Activated T-cell treated with anti-CD3 and anti-CD28 coated beads, Interleukin-2, amount 50 U/mL, for 24 hours (primary cell): ENCODE data around the gene SMIM22.

Experiments
- DNase-seq: peaks from one replicate; pipeline ENCODE4 v3.0.0-alpha.2; 2020
- H3K27ac Mint-ChIP-seq: 2 replicates; pipeline ENCODE4 v1.8.0; 2020; ENCODE audit warnings: mild to moderate bottlenecking, mixed read lengths
- H3K27me3 Mint-ChIP-seq: 2 replicates; pipeline ENCODE4 v1.8.0; 2020; ENCODE audit warnings: mixed read lengths
- H3K36me3 Mint-ChIP-seq: 2 replicates; pipeline ENCODE4 v1.8.0; 2020; ENCODE audit warnings: low read depth, mixed read lengths
- H3K4me1 Mint-ChIP-seq: 2 replicates; pipeline ENCODE4 v1.8.0; 2020; ENCODE audit warnings: low read depth, mixed read lengths
- H3K4me3 Mint-ChIP-seq: 2 replicates; pipeline ENCODE4 v1.8.0; 2020; ENCODE audit warnings: mild to moderate bottlenecking, moderate library complexity, mixed read lengths
- H3K9me3 Mint-ChIP-seq: 2 replicates; pipeline ENCODE4 v1.8.0; 2020; ENCODE audit warnings: mixed read lengths

SMIM22 gene, protein sequence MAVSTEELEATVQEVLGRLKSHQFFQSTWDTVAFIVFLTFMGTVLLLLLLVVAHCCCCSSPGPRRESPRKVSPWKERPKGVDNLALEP

DNA sequence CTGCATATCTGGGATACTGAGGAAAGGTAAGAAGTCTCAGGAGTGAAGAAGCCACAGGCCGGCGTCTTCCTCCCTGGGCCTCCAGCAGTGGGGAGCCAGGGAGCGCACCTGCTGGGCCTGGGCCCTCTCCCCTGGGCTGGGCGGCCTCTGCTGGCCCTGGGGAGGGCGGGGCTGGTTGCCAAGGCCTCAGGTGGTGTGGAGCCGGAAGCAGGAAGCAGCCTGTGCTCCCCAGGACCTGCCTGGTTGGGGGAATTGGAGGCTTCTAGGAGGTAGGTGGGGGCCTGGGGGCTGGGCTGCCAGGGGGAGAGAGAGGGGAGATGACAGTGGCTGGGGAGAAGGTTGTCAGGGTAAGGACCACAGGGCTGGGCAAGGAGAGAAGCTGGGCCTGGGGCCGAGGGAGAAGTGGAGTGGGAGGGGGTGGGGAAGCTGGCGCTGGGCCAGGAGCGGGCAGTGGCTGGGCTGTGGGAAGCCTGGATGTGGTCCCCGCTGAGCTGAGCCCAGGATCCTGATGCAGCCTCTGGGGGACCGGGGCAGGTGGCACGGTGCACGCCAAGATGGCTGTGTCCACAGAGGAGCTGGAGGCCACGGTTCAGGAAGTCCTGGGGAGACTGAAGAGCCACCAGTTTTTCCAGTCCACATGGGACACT lies at the start of gene SMIM22:
SMIM22 (plus strand) TSS at position 189 of the 647 bp plus-strand sequence; CDS start at position 555, 366 bp downstream.
- Mint-ChIP-seq H3K36me3 (no peaks in the 10 kb centered on the region), H3K27me3 (no peaks in the 10 kb centered on the region), H3K4me3 (no peak within 1 kb of the TSS), H3K4me1 (no peaks in the 10 kb centered on the region), H3K27ac (no peak within 1 kb of the TSS), H3K9me3 (no peaks in the 10 kb centered on the region)
- no peak for DNase-seq

DNA sequence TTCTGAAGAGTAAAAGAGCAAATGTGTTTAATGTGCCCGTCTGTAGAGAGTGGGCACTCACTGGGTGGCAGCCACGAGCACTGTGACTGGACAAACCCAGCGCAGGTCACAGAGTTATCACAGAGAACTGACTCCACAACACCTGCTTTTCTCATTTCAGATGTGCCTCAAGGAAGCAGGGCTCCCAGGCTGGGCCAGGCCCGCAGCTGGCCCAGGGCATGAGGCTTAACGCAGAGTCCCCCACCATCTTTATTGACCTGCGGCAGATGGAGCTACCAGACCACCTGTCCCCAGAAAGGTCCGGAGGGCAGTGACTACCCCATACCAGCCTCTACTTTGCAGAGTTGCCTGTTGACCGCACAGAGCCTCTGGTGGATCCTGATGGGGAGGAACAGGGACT lies 49.0 kb upstream of the SMIM22 start:
- Mint-ChIP-seq H3K27me3 (no peaks in the 10 kb centered on the region), H3K4me1 (peaks cover 25% of the 10 kb centered on the region), H3K36me3 (peaks cover 11% of the 10 kb centered on the region), H3K4me3 (no peak overlapping the region), H3K27ac (no peak overlapping the region), H3K9me3 (no peaks in the 10 kb centered on the region)
- DNase-seq: no peak

DNA sequence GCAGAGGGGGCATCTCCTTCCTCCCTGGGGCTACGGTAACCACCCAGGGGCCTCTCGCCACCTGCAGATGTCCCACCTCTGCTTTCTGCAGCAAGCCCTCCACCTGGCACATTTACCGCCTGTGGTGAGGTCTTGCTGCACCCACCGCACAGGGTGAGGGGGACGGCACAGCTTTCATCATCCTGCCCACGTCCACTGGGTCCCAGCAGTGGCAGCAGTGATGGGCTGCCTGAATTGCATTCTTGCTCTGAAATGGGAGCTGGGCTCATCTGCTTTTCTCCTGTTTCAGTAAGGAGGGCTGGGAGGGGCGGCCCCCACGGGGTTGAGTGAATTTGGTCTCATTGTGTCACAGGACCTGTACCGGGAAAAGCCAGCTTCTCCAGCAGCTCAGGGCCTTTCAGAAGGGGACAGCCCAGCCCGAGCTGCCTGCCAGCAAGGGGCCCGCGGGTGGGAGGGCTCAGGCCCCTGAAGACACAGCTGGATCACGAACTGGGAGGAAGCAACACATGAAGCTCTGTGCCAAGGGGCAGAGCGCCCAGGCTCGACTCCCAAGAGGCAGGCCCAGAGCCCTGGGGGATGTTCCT lies 48.1 kb upstream of the SMIM22 start:
- no peaks in the 10 kb centered on the region for H3K27me3 Mint-ChIP-seq
- no peak overlapping the region for H3K27ac Mint-ChIP-seq
- no peaks in the 10 kb centered on the region for H3K9me3 Mint-ChIP-seq
- H3K36me3 Mint-ChIP-seq: peaks cover 17% of the 10 kb centered on the region
- H3K4me1 Mint-ChIP-seq: peaks cover 25% of the 10 kb centered on the region
- H3K4me3 Mint-ChIP-seq: no peak overlapping the region
- no peak for DNase-seq

DNA sequence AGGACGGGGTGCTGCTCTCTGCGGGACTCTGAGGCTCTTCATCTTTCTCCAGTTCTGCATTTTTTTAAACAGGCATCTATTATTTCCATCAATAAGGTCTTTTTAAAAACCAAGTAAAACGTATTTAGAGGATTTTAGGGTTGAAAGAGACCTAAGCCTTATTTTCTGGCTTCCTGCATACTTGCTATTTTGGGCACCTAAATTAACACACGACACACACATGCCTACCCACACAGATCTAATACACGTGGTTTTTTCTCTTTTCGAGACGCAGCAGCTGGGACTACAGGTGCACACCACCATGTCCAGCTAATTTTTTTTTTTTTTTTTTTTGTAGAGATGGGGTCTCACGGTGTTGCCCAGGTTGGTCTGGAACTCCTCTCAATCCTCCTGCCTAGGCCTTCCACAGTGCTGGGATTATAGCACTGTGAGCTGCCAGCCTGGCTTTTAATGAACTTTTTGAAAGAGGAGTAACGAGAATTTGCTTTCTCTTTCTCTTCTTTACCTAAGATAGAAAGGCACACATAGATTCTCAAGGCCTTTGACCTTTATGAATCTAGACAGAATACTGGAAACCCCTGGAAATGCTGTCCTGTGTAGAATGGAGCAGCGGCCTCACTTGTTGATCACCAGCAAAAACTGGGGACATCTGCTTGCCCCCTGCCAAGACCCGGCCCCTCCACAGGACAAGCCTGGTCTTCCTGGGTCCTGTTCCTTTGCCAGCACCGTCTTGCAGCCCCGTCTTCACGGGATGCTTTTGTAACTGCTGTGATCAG lies 47.1 kb upstream of the SMIM22 start:
- H3K27ac Mint-ChIP-seq: peak overlapping the region; percentile 83
- H3K9me3 Mint-ChIP-seq: no peaks in the 10 kb centered on the region
- H3K4me3 Mint-ChIP-seq: no peak overlapping the region

DNA sequence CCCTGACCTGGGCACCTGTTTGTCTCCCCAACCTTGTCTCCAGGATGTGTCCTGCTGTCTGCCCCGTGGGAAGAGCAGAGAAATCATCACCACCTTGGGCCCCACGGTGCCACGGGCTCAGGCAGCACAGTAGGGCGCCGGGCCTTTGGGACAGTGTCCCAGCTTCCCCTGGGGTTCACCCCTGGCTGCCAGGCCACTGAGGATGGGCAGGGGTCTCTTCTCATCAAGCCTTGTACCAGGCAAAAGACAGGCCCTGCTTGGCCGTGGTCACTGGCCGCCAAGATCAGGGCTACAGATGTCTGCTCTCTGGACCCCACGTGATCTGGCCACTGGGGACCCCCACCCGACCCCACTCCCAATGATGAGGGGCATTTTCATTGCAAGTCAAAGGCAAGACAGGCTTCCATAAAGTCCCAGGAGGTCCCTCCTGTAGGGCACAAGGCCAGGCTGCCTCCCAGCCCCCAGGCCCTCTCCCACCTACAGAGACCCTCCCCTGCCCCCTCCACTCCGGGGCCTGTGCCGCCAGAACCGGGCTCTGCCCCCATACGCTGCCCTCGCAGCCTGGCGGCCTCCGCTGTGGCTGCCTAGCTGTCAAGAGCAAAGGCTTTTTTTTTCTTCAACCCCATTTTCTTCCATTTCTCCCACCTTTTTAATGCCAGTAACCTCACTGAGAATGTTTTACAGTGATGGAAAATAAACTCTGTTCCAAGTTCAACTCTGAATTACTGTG lies 46.3 kb upstream of the SMIM22 start:
- Mint-ChIP-seq H3K36me3 (peaks cover 31% of the 10 kb centered on the region), H3K4me3 (no peak overlapping the region), H3K9me3 (no peaks in the 10 kb centered on the region), H3K27me3 (no peaks in the 10 kb centered on the region), H3K4me1 (peaks cover 16% of the 10 kb centered on the region), H3K27ac (peak overlapping the region; percentile 83)
- DNase-seq: no peak

More for the DNA sequence above, 47.1 kb upstream of the SMIM22 start:
- peaks cover 25% of the 10 kb centered on the region for H3K36me3 Mint-ChIP-seq
- no peaks in the 10 kb centered on the region for H3K27me3 Mint-ChIP-seq
- DNase-seq: no peak
- H3K4me1 Mint-ChIP-seq: peaks cover 22% of the 10 kb centered on the region

DNA sequence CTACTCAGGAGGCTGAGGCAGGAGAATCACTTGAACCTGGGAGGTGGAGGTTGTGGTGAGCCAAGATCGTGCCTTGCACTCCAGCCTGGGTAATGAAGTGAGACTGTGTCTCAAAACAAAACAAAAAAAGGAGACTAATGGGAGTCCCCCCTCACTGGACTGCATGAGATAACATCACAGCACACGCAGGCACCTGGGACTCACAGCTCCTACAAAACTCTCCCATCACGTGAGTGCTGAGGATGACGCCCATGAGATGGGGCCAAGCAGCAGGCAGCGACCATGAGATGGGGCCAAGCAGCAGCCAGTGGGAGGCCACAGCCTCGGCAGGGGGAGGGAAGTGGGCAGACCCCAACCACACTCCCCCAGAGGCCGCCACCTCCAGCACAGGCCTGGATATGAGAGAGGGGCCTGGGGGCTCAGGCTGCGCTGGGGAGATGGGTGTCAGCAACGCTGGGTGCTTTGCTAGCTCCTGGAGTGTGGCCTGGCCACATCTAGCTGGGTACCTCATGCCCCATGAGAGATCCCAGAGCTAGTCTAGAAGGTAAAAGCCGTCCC lies 45.4 kb upstream of the SMIM22 start:
- H3K9me3 Mint-ChIP-seq: no peaks in the 10 kb centered on the region
- H3K27ac Mint-ChIP-seq: no peak overlapping the region
- H3K27me3 Mint-ChIP-seq: no peaks in the 10 kb centered on the region
- DNase-seq: no peak
- no peak overlapping the region for H3K4me3 Mint-ChIP-seq
- peaks cover 16% of the 10 kb centered on the region for H3K4me1 Mint-ChIP-seq
- H3K36me3 Mint-ChIP-seq: peaks cover 37% of the 10 kb centered on the region

DNA sequence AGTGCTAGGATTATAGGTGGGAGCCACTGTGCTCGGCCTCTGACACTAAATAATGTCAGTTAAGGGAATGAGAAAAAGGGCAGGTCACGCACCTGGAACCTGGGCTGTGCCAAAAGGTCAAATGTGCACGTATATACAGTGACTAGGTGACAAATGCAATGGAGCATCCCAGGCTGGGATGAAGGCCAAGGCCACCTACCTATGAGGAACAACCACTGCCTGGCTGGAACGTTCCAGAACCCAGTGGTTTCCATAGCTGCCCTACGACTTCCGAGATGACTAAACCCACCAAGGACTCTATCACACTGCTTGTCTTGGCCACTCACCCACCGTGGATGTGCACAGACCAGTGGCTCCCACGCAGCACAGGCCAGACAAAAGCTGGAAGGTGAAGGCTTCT lies 44.3 kb upstream of the SMIM22 start:
- peaks cover 16% of the 10 kb centered on the region for H3K4me1 Mint-ChIP-seq
- no peak overlapping the region for H3K4me3 Mint-ChIP-seq
- H3K27ac Mint-ChIP-seq: no peak overlapping the region

DNA sequence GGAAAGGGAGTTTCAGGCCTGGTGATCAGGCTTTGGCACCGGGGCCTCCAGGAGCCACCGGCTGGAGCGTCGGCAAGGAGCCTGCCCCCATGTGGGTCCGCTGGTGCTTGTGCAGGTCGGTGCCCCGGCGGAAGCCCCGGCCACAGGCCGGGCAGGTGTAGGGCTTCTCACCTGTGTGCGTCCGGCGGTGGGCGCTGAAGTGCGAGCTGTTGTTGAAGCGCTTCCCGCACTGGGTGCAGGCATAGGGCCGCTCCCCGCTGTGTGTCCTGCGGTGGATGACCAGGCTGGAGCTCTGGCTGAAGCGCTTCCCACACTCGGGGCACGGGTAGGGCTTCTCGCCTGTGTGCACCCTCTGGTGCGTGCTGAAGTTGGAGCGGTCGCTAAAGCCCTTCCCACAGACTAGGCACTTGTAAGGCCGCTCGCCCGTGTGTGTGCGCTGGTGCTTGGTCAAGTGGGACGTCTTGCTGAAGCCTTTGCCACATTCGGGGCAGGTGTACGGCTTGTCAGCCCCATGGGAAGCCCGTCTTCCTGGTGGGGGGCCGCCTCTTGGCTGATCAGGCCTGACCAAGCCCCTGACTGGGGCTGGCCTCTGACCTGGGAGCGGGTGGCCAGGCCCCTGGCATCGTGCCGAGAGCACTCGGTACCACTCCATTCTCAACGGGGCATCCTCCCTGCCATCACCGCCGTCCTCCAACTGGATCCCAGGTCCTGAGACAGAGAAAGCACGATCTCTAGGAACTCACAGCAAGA lies 42.6 kb upstream of the SMIM22 start:
- H3K27ac Mint-ChIP-seq: no peak overlapping the region
- no peaks in the 10 kb centered on the region for H3K9me3 Mint-ChIP-seq
- no peaks in the 10 kb centered on the region for H3K27me3 Mint-ChIP-seq
- H3K4me3 Mint-ChIP-seq: no peak overlapping the region
- H3K36me3 Mint-ChIP-seq: peaks cover 61% of the 10 kb centered on the region
- DNase-seq: no peak
- H3K4me1 Mint-ChIP-seq: peaks cover 11% of the 10 kb centered on the region

More for the DNA sequence above, 44.3 kb upstream of the SMIM22 start:
- no peak for DNase-seq
- Mint-ChIP-seq H3K9me3 (no peaks in the 10 kb centered on the region), H3K27me3 (no peaks in the 10 kb centered on the region), H3K36me3 (peaks cover 47% of the 10 kb centered on the region)

DNA sequence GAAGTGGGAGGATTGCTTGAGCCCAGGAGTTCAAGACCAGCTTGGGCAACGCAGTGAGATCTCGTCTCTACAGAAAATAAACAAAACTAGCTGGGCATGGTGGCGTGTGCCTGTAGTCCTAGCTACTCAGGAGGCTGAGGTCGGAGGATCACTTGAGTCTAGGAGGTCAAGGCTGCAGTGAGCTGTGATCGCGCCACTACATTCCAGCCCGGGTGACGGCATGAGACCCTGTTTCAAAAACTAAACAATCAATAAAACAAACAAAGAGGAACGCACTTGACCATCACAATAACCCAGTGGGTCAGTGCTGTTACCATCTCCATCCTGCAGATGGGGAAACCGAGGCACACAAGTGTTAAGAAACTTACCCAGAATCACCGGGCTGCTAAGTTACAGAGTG lies 41.9 kb upstream of the SMIM22 start:
- Mint-ChIP-seq H3K4me1 (peaks cover 4% of the 10 kb centered on the region), H3K4me3 (no peak overlapping the region), H3K36me3 (peaks cover 66% of the 10 kb centered on the region), H3K27ac (no peak overlapping the region), H3K27me3 (no peaks in the 10 kb centered on the region), H3K9me3 (no peaks in the 10 kb centered on the region)
- no peak for DNase-seq

DNA sequence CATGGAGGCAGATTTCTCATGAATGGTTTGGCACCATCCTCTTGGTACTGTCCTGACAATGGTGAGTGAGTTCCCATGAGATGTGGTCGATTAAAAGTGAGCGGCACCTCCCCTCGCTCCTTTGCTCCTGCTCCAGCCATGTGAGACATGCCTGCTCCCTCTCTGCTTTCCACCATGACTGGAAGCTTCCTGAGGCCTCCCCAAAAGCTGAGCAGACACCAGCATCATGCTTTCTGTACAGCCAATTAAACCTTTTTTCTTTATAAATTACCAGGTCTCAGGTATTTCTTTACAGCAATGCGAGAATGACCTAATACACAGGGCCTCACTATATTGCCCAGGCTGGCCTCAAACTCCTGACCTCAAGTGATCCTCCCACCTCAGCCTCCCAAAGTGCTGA lies 40.3 kb upstream of the SMIM22 start:
- no peaks in the 10 kb centered on the region for H3K27me3 Mint-ChIP-seq
- H3K4me1 Mint-ChIP-seq: no peaks in the 10 kb centered on the region
- no peak overlapping the region for H3K4me3 Mint-ChIP-seq
- no peaks in the 10 kb centered on the region for H3K9me3 Mint-ChIP-seq
- H3K36me3 Mint-ChIP-seq: peaks cover 79% of the 10 kb centered on the region
- no peak for DNase-seq
- H3K27ac Mint-ChIP-seq: no peak overlapping the region

DNA sequence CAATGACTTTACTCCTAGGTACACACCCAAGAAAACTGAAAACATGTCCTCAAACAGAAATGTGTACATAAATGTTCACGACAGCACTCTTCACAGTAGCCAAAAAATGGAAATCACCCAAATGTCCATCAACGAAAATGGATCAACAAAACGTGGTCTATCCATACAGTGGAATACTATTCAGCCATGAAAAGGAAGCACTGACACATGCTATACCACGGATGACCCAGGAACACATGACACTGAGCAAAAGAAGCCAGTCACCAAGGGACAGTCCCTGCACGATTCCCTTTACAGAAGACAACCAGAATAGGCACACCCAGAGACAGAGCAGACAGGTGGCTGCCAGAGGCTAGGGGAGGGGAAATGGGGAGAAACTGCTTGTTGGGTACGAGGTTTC lies 39.5 kb upstream of the SMIM22 start:
- Mint-ChIP-seq H3K27me3 (no peaks in the 10 kb centered on the region), H3K27ac (no peak overlapping the region), H3K9me3 (no peaks in the 10 kb centered on the region), H3K36me3 (peaks cover 85% of the 10 kb centered on the region), H3K4me1 (no peaks in the 10 kb centered on the region), H3K4me3 (no peak overlapping the region)
- no peak for DNase-seq

DNA sequence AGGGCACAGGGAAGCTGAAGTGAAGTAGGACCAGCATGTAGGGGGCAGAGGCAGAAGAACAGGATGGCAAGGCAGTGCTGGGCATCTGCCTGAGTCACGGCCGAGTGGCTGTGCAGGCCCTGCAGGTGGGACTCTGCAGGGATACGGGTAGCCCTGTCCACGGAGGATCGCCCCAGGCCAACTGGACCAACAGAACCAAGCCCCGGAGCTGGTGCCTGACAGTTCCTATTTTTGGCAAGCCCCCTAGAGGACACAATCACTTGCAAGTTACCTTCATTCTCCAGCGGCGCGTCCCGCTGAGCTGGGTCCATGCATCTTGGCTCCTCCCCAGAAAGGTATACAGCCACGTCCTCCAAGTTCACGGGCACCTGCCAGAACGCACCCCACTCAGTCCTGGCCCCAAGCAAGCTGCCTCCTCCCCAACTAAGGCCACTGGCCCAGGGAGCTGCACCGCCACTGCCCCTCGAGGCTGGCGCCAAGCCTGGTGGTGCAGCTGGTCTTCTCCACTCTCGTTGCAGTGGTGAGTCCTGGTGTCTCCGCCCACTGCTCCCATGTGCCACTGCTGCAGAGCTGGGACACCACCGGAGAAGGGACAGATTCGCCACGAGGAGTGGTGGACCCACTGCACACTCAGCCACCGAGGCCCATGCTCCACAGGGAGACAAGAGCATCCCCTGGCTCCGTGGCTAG lies 34.8 kb upstream of the SMIM22 start:
- no peaks in the 10 kb centered on the region for H3K9me3 Mint-ChIP-seq
- peaks cover 9% of the 10 kb centered on the region for H3K4me1 Mint-ChIP-seq
- DNase-seq: no peak
- H3K4me3 Mint-ChIP-seq: no peak overlapping the region
- no peaks in the 10 kb centered on the region for H3K27me3 Mint-ChIP-seq
- peaks cover 87% of the 10 kb centered on the region for H3K36me3 Mint-ChIP-seq
- H3K27ac Mint-ChIP-seq: no peak overlapping the region

DNA sequence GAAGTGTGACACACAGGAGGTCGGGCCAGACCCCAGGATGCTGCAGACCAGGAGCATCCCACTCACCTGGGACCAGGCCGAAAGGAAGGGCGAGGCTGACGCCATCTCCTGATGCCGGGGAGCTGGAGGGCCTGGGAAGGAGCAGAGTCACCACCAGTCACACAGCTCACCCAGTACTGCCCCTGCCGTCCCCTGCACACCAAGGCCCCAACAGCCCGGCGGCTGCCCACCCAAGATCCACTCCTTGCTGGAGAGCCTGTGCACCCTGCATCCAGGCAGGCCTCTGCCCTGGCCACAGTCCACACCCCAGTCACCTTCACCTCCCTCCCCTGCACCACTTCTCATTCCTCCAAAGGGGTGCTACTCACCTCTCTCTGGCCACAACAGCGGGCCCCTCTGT lies 33.0 kb upstream of the SMIM22 start:
- Mint-ChIP-seq H3K27me3 (no peaks in the 10 kb centered on the region), H3K36me3 (peaks cover 76% of the 10 kb centered on the region), H3K27ac (peak overlapping the region; percentile 14), H3K4me1 (peaks cover 21% of the 10 kb centered on the region), H3K4me3 (no peak overlapping the region), H3K9me3 (no peaks in the 10 kb centered on the region)
- DNase-seq: no peak
